AG04449 (cell line): ENCODE data around the gene ARL14.

Experiments
- CTCF ChIA-PET: fragments of 350-600 bp; formaldehyde crosslinking; extraction: SDS; loops from one replicate; lab custom pipeline; 2021; ENCODE audit warnings: antibody characterized with exemption; lab: Yijun Ruan, JAX
- POLR2A ChIA-PET: fragments of 400-600, 350-600 bp; formaldehyde crosslinking; extraction: SDS; loops from one replicate; lab custom pipeline; 2020; ENCODE audit warnings: antibody characterized with exemption, inconsistent platforms; lab: Yijun Ruan, JAX
- DNase-seq: peaks from one replicate; pipeline ENCODE4 v3.0.0-alpha.2; 2010; ENCODE audit warnings: low read depth, low spot score
- H3K4me3 ChIP-seq: 2 replicates; pipeline ENCODE4 v1.5.1; 2011; ENCODE audit warnings: low read depth, mild to moderate bottlenecking, control low read depth, low read length
- TF ChIP-seq, protein P1 (sequence below): IDR thresholded peaks from one replicate; pipeline ENCODE4 v1.5.1; 2011; ENCODE audit warnings: mild to moderate bottlenecking, moderate library complexity, low read length, control low read depth, inconsistent platforms; ENCODE audit not compliant: insufficient read depth; ENCODE audit errors: missing control alignments

Gene ARL14

DNA sequence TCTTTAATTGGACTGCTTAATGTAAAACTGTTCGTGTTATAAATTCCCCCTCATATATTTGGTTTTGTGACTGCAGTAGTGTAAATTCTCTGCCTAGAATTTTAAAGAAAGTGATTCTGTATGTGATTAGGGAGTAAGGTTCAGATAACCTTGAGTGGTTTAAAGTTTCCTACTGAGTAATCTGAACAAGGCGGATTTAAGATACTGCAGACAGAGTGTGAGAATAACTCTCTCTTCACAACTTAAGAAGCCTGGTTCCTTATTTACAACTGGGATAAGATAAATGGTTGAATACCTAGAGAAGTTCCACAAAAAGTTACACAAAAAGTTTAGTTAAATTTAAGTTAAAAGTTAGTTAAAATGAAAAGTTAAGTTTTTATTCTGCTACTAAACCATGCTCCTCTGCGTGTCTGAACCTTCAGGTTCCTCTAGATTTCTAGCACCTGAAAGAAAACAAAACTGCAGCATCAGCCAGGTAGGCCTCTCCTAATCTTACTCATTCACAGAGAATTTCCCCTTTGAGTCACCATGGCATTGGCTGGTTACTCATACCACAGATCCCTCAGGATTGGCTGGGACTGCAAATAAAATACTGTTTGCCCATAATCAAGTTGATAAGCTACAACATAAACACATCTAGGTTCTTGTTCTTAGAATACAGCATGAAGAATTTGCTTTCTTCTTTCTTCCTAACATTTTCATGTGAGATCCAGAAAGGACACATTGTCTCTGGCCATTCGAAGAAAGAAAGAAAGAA, at the start of gene ARL14:
ARL14 (plus strand) TSS at position 614 of the 757 bp plus-strand sequence. CDS start 187 bp downstream, outside the sequence.
- CTCF ChIA-PET: interaction anchor here (3.0 kb wide), 1 partner anchor 10 kb away, joined by 31 read pairs; no protein-coding TSS in a partner anchor

DNA sequence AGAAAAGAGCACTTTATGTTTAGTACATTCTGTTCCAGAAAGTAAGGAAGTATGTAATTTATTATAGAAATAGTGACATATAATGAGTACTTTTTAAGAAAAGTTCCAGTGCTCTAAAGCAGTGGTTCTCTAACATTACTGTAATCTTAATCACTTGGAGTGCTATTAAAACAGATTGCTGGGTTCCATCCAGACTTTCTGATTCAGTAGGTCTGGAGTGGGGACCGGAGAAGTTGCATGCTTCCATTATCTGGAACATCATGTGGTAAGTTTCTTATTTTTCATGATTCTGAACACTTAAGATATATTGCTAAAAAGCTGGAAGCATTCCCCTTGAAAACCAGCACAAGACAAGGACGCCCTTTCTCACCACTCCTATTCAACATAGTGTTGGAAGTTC, 47.5 kb upstream of the ARL14 start:
- H3K4me3 ChIP-seq: no peak overlapping the region
- CTCF ChIA-PET: no interaction called here
- no peak for DNase-seq
- POLR2A ChIA-PET: no interaction called here
- TF ChIP-seq, protein P1, sequence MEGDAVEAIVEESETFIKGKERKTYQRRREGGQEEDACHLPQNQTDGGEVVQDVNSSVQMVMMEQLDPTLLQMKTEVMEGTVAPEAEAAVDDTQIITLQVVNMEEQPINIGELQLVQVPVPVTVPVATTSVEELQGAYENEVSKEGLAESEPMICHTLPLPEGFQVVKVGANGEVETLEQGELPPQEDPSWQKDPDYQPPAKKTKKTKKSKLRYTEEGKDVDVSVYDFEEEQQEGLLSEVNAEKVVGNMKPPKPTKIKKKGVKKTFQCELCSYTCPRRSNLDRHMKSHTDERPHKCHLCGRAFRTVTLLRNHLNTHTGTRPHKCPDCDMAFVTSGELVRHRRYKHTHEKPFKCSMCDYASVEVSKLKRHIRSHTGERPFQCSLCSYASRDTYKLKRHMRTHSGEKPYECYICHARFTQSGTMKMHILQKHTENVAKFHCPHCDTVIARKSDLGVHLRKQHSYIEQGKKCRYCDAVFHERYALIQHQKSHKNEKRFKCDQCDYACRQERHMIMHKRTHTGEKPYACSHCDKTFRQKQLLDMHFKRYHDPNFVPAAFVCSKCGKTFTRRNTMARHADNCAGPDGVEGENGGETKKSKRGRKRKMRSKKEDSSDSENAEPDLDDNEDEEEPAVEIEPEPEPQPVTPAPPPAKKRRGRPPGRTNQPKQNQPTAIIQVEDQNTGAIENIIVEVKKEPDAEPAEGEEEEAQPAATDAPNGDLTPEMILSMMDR: no peak

More for the DNA sequence above, at the start of gene ARL14:
- no peak within 1 kb of the TSS for H3K4me3 ChIP-seq
- POLR2A ChIA-PET: no interaction called here
- TF ChIP-seq, protein P1: no peak
- DNase-seq: no peak

DNA sequence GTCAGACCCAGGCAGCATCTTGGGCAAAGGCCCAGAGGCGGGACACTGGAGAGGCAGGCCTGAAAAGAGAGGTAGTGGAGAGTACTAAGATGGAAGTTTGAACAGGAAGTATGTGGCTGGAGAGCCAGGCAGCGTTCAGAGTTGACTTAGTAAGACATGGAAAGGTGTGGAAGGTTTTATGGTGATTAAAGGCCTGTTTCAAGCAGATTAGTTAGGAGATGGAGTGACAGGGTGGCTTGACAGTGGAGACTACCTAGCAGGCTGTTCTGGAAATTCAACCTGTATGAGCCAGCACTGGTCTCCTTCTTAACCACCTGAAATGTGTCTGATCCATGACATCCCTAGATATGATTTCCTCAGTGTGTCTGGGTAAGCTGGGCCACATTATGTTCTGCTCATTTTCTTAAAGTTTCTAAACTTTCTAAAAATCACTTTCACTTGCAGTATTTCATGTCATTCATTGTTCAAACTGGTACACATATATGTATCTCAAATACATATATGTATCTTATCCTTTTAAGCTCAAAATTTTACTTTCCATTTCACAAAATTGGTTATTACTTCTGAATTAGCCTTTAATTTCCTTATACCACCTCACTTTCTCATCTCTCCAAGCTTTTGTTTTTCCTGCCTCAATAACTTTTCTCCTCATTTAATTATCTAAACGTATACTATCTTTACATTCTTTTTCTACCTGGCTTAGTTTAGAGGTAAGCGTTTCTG, 43.4 kb upstream of the ARL14 start:
- CTCF ChIA-PET: no interaction called here
- TF ChIP-seq, protein P1: no peak
- H3K4me3 ChIP-seq: no peak overlapping the region
- POLR2A ChIA-PET: no interaction called here
- no peak for DNase-seq

DNA sequence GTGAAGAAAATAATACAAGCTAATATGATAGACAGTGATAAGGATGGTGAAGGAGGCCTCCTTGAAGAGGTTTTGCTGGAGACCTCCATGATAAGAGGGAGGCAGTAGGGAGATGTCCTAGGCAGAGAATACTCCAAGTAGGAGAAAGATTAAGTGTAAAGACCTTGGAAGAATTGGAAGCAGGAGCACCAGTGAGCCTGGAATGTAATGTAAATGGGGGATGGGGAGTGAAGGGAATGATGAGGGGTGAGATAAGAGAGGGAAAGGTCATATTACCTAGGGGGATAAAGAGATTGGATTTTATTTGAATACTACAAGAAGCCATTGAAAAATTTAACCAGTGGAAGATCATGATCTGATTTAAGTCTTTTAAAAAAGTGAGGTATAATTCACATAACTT, 41.7 kb upstream of the ARL14 start:
- CTCF ChIA-PET: no interaction called here
- DNase-seq: no peak
- POLR2A ChIA-PET: no interaction called here
- H3K4me3 ChIP-seq: no peak overlapping the region
- TF ChIP-seq, protein P1: no peak

DNA sequence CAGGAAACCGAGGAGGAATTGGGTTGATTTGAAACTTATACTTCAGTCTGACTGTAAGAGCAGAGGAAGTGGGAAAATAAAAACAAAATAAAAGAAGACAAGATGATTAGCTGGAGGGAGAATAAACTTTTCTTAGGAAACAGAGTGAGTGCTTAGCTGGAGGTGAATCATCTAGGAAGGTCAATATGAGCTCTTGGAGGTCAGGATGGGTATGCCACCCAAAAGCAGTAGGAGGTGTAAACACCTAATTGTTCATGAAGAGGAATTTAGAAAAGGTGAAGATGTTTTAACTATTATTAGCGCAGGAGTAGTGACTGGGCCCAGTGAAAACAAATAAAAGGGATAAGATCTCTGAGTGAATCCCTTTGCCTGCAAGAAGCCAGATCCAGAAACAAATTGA, 39.9 kb upstream of the ARL14 start:
- CTCF ChIA-PET: interaction anchor here (1.5 kb wide), 1 partner anchor 304 kb away, joined by 3 read pairs; no protein-coding TSS in a partner anchor
- no peak overlapping the region for H3K4me3 ChIP-seq
- no peak for DNase-seq
- POLR2A ChIA-PET: no interaction called here
- TF ChIP-seq, protein P1: no peak

DNA sequence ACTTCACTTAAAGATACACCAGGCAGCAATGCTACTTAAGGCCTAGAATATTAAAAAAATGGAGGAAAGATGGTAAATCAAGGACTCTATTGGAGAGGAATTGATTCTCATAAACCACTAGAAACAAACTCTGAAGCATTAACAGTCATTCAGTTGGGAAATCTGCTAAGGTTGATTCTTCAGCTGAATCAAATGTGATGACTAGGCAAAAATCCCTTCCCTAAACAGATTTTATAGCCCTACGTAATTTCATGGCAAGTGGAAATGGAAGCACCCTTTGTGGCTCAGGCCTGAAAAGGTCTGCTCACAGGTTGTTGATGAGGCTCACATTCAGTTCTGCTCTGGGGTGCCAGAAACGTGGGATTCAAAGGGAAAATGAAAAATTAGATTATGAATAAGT, 38.8 kb upstream of the ARL14 start:
- no peak for DNase-seq
- CTCF ChIA-PET: no interaction called here
- TF ChIP-seq, protein P1: no peak
- H3K4me3 ChIP-seq: no peak overlapping the region
- POLR2A ChIA-PET: no interaction called here
